ENCODE data around the gene DNAJC1.
"Not testable (repeated sequence)": the region's sequence is repeated elsewhere in the genome, so short reads cannot be mapped to it uniquely, and the experiment has no call there.

The DNAJC1 gene

GRCh38 chr10:21721000-21721665 is 282.4 kb downstream of the DNAJC1 start:
- DNase-seq, result no peak

- DNase-seq, result no peak
Measured at GRCh38 chr10:21720090-21720489, 283.4 kb downstream of the DNAJC1 start.

GRCh38 chr10:21719502-21719901 is 284.0 kb downstream of the DNAJC1 start:
- DNase-seq, result no peak

- DNase-seq, result not testable (repeated sequence)
Measured at GRCh38 chr10:21717437-21718054, 286.0 kb downstream of the DNAJC1 start.

DNA sequence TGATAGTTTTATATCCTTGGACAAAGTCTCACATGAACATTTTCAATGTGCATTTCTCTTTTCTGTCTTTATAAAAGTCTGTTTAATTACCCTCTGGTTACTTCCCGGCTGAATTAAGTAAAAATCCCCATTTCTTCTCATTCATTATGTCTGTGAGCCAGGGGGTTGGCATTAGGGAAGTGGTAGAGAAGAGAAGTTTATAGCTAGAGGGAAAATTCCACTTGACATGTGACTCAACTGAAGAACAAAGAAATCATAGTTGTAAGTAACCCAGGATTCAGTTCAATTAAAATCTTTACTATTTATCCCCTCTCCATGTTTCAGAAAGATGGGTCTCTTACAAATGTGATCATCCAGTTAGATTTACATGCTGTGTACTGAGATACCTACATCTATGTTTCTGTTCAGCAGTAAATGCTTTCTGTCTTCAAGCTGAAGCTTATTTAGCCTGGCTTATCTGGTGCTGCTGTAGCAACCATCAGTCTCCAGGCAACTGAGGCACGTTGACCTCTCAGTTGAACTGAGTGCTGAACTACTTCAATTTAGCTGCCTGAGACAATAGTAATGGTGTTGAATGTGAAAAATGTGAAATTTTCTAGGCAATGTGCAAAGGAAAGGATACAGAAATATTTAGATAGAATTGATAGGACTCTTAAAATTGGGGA is 287.9 kb downstream of the DNAJC1 start:
- no peak for DNase-seq

DNA sequence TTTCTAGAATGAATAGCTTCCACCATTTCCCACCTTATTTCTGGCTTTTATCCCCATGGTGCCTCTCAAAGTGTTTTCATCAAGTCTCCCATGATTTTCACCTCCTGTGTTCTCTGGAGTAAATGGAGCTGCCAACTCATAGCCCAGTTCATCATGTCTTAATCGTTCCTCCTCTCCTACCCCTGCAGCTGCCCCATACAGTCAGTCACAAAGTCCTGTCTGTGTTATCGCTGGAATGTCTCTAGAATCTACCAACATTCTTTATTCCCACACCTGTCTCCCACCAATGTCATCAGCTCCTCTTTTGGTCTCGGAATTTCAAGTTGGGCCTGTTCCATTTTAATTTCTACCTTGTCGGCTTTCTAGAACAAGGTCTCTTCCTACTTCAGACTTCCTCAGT is 290.6 kb downstream of the DNAJC1 start:
- DNase-seq, result no peak

- DNase-seq, result no peak
Measured at GRCh38 chr10:21707498-21707897, 296.0 kb downstream of the DNAJC1 start.
